ENCODE data around the gene PPP2R5C. TPM values are rescaled to one million over a fixed set of nuclear protein-coding genes. Genes with fewer than 3 reads are reported as not detected.

PPP2R5C gene
- total and polyA plus RNA-seq, 8 donors = 103 to 176 (median 112) TPM

DNA sequence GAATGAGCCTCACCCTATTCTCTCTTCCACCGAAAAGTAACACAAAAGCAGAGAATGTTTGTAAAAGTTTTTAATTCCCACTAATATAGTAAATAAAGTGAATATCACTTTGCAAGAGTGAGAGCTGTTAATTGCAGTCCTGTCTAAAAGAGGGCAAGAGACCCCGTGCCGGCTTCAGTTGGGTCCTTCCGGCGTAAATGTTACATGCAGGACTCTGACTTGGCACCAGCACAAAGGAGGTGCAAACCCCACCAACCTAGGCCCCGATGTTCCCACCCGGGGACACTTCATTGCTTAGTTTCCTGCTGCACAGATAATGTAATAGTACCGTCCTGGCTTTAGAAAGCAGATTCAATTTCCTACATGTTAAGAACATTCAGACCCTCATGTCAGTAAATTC lies 136.9 kb downstream of the PPP2R5C start:
- TF ChIP-seq, protein P1, sequence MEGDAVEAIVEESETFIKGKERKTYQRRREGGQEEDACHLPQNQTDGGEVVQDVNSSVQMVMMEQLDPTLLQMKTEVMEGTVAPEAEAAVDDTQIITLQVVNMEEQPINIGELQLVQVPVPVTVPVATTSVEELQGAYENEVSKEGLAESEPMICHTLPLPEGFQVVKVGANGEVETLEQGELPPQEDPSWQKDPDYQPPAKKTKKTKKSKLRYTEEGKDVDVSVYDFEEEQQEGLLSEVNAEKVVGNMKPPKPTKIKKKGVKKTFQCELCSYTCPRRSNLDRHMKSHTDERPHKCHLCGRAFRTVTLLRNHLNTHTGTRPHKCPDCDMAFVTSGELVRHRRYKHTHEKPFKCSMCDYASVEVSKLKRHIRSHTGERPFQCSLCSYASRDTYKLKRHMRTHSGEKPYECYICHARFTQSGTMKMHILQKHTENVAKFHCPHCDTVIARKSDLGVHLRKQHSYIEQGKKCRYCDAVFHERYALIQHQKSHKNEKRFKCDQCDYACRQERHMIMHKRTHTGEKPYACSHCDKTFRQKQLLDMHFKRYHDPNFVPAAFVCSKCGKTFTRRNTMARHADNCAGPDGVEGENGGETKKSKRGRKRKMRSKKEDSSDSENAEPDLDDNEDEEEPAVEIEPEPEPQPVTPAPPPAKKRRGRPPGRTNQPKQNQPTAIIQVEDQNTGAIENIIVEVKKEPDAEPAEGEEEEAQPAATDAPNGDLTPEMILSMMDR (IDR thresholded peaks at IDR 0.05) = no peak
- no peak for DNase-seq
- H3K36me3 ChIP-seq = peaks cover 0 to 100% of the 10 kb centered on the region in 2 donors

DNA sequence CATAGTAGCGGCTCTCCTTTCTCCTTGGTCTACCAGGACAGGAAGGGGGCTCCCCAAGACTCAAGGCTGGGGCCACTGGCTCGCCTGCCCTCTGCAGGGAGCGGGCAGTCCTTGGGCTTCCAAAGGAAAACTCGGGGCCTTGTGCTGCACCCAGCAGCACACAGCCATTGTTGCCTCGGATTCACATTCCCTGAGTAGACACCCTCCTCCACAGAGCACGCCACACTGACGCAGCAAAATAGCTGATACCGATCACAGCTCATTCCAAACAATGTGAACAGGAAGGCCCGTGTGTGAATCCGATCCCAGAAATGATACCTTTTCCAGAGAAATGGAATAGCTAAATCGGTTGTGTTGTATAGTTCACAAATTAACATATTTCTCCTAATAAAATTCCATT lies 137.8 kb downstream of the PPP2R5C start:
- TF ChIP-seq, protein P1 (IDR thresholded peaks at IDR 0.05) = no peak
- H3K36me3 ChIP-seq = peaks cover 0 to 100% of the 10 kb centered on the region in 2 donors
- intact Hi-C loops (cut with DNase I) = no loop called here

More for the DNA sequence above, 136.9 kb downstream of the PPP2R5C start:
- Histone ChIP-seq H3K4me3 (no peak overlapping the region), H3K27ac (no peak overlapping the region), H3K9me3 (no peaks in the 10 kb centered on the region), H3K4me1 (no peaks in the 10 kb centered on the region), H3K27me3 (no peaks in the 10 kb centered on the region)
- intact Hi-C loops (cut with DNase I) = no loop called here
- ATAC-seq = no peak

DNA sequence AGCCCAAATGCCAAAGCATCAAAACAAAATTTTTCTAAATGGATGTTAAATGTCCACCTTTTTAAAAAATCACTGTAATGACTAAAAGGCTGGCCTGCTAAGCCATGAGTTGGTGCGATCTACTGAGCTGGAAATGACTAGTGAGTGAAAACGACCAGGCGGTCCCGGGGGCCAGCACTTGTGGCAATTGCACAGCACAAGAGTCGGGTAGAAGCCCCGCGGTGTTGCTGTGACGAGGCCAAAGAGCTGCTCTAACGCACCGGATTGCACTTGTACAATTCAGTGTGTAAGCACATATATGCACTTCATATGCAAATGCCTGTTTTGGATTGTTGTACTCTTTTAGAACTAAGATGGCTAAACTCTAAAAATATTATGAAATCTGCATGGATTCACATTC lies 138.7 kb downstream of the PPP2R5C start:
- Histone ChIP-seq H3K4me3 (no peak overlapping the region), H3K36me3 (peaks cover 0 to 100% of the 10 kb centered on the region in 2 donors), H3K9me3 (no peaks in the 10 kb centered on the region), H3K27ac (no peak overlapping the region), H3K27me3 (no peaks in the 10 kb centered on the region), H3K4me1 (no peaks in the 10 kb centered on the region)
- no peak for ATAC-seq
- DNase-seq = no peak
- intact Hi-C loops (cut with DNase I) = no loop called here
- TF ChIP-seq, protein P1 (IDR thresholded peaks at IDR 0.05) = no peak

More for the DNA sequence above, 137.8 kb downstream of the PPP2R5C start:
- no peak overlapping the region for H3K4me3 ChIP-seq
- ATAC-seq (no peak), DNase-seq (no peak)
- no peak overlapping the region for H3K27ac ChIP-seq
- H3K9me3 ChIP-seq = no peaks in the 10 kb centered on the region
- H3K27me3 ChIP-seq = no peaks in the 10 kb centered on the region
- H3K4me1 ChIP-seq = no peaks in the 10 kb centered on the region

DNA sequence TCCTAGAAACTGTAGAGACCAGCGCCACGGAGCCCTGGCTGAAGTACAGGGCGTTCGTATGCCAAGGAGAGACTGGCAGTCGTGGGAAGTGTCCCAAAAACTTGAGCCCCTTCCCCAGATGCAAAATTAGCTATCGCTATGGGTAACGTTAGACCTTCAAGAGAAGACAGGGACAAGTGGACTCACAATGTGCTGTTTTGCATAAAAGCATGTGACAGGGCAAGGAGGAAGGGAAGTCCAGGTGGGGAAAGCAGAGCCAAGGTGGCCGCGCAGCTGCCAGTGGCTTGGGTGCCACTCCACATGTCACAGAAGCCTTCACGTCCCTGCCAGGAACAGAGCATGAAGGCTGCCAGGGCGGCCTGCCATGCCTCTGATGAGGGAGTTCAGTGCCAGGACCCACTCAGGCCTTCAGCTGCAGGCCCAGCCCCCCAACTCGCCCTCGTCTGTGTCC lies 141.6 kb downstream of the PPP2R5C start:
- H3K9me3 ChIP-seq = no peaks in the 10 kb centered on the region
- H3K27ac ChIP-seq = no peak overlapping the region
- H3K27me3 ChIP-seq = no peaks in the 10 kb centered on the region
- H3K4me3 ChIP-seq = no peak overlapping the region
- ATAC-seq (no peak), DNase-seq (no peak)
- peaks cover 0 to 100% of the 10 kb centered on the region in 2 donors for H3K36me3 ChIP-seq
- intact Hi-C loops (cut with DNase I) = no loop called here
- H3K4me1 ChIP-seq = no peaks in the 10 kb centered on the region
- TF ChIP-seq, protein P1 (IDR thresholded peaks at IDR 0.05) = no peak

DNA sequence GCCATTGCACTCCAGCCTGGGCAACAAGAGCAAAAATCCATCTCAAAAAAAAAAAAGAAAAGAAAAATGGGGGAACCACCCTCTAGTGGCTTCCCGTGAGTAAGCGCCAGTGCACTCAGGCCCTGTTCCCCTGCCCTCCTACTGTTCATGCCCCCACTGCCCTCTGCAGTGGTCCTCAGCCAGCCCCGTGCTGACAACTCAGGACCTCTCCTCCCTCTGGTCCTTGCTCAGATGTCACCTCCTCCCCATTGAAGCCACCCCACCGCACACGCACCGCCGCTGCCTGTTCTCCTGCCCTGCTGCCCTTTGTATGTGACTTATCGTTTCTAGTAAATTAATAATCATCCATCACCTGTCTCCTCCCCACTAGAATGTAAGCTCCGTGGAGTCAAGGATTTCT lies 144.1 kb downstream of the PPP2R5C start:
- Histone ChIP-seq H3K4me3 (no peak overlapping the region), H3K9me3 (no peaks in the 10 kb centered on the region), H3K4me1 (no peaks in the 10 kb centered on the region), H3K27ac (no peak overlapping the region), H3K36me3 (peaks cover 0 to 100% of the 10 kb centered on the region in 2 donors), H3K27me3 (no peaks in the 10 kb centered on the region)
- DNase-seq = no peak
- TF ChIP-seq, protein P1 (IDR thresholded peaks at IDR 0.05) = no peak
- intact Hi-C loops (cut with DNase I) = no loop called here
- no peak for ATAC-seq

Data from left lung (tissue), 10 donors.